Esophagus muscularis mucosa (tissue), 4 donors: Measurements from ENCODE around the gene B4GALT5.

Experiments used
- CTCF ChIP-seq, 3 experiments: fragments of 200-600 bp in 2 of 3; fragments of 450-650 bp in 1 of 3; sonication (generic) in 2 of 3; IDR thresholded peaks; one replicate each; pipeline ENCODE4 v1.5.1; 2017 to 2019; ENCODE audit warnings: antibody characterized with exemption in 3 of 3, mild to moderate bottlenecking in 2 of 3, moderate library complexity in 1 of 3
- EP300 ChIP-seq: sonication (generic); formaldehyde crosslinking; IDR thresholded peaks from one replicate; pipeline ENCODE4 v1.6.1; 2017; ENCODE audit warnings: antibody characterized with exemption
- POLR2A ChIP-seq: fragments of 450-650 bp; IDR thresholded peaks from one replicate; pipeline ENCODE4 v1.6.1; 2017; ENCODE audit warnings: antibody characterized with exemption, moderate library complexity, mild to moderate bottlenecking, low read depth
- POLR2AphosphoS5 ChIP-seq, 2 donors: sonication (generic); formaldehyde crosslinking; IDR thresholded peaks; one replicate each; pipeline ENCODE4 v1.6.1; 2017; ENCODE audit warnings: antibody characterized with exemption in 2 of 2

GRCh38 chr20:49751397-49751736, 37.7 kb upstream of the B4GALT5 start:
- no peak for TF ChIP-seq CTCF (IDR thresholded peaks at IDR 0.05)
- no peak for TF ChIP-seq POLR2AphosphoS5 (IDR thresholded peaks at IDR 0.05)
- no peak for TF ChIP-seq POLR2A
- no peak for TF ChIP-seq EP300
